IMR-90 (cell line): ENCODE data around the gene HRH1. TPM values are rescaled to one million over a fixed set of nuclear protein-coding genes. Genes with fewer than 3 reads are reported as not detected.

Source experiments
- ATAC-seq: fragments of 200-7000 bp; cut with Tn5 transposase; 2 replicates; pipeline ENCODE4 v1.9.1; 2020; ENCODE audit warnings: low read depth, mild to moderate bottlenecking, moderate library complexity
- BruUV-seq: library from RNA; stranded (reverse); fragments of 400-500 nt; replicated peaks from 2 replicates; lab custom pipeline; 2021; lab: Mats Ljungman, UMichigan
- CTCF ChIA-PET: fragments of 300-600 bp; formaldehyde crosslinking; extraction: SDS; loops from one replicate; lab custom pipeline; 2021; ENCODE audit warnings: antibody characterized with exemption; lab: Yijun Ruan, JAX
- POLR2A ChIA-PET: fragments of 300-600 bp; sonication (Branson Sonifier 250); formaldehyde crosslinking; loops from one replicate; lab custom pipeline; 2022; ENCODE audit warnings: antibody characterized with exemption; ENCODE audit not compliant: unreplicated experiment; lab: Charles Lee
- DNase-seq: peaks from one replicate; pipeline ENCODE4 v3.0.0; 2013
- H2AFZ ChIP-seq: replicated peaks from 2 replicates; pipeline ENCODE3; 2013; ENCODE audit warnings: low read length, mild to moderate bottlenecking; ENCODE audit not compliant: poor library complexity
- H2AK5ac ChIP-seq: 2 replicates; pipeline ENCODE4 v1.6.1; 2013; ENCODE audit warnings: low read depth, low read length, inconsistent platforms
- H2AK9ac ChIP-seq: replicated peaks from 2 replicates; pipeline ENCODE3; 2013; ENCODE audit warnings: mild to moderate bottlenecking, low read depth, low read length, moderate library complexity; ENCODE audit not compliant: poor library complexity
- H2BK120ac ChIP-seq: 2 replicates; pipeline ENCODE4 v1.6.1; 2013; ENCODE audit warnings: low read depth, low read length, inconsistent platforms
- H2BK15ac ChIP-seq: 3 replicates; pipeline ENCODE4 v1.6.1; 2013; ENCODE audit warnings: low read depth, low read length, inconsistent platforms
- H2BK20ac ChIP-seq: 2 replicates; pipeline ENCODE4 v1.6.1; 2013; ENCODE audit warnings: low read depth, mild to moderate bottlenecking, inconsistent platforms, low read length, moderate library complexity
- H2BK5ac ChIP-seq: 2 replicates; pipeline ENCODE4 v1.6.1; 2013; ENCODE audit warnings: mild to moderate bottlenecking, low read depth, low read length, inconsistent platforms; ENCODE audit not compliant: poor library complexity, severe bottlenecking
- H3K14ac ChIP-seq: replicated peaks from 2 replicates; pipeline ENCODE4 v1.6.1; 2013; ENCODE audit warnings: low read depth, low read length, inconsistent platforms
- H3K18ac ChIP-seq: 2 replicates; pipeline ENCODE4 v1.6.1; 2013; ENCODE audit warnings: low read depth, low read length, control low read depth
- H3K23ac ChIP-seq: 2 replicates; pipeline ENCODE4 v1.6.1; 2013; ENCODE audit warnings: low read depth, low read length, inconsistent platforms
- H3K27ac ChIP-seq: 2 replicates; pipeline ENCODE4 v1.5.1; 2013; ENCODE audit warnings: mild to moderate bottlenecking, control low read depth, low read length; ENCODE audit not compliant: insufficient read depth
- H3K27me3 ChIP-seq: 2 replicates; pipeline ENCODE4 v1.6.1; 2013; ENCODE audit warnings: low read length; ENCODE audit not compliant: control insufficient read depth, insufficient read depth
- H3K36me3 ChIP-seq: 2 replicates; pipeline ENCODE4 v1.6.1; 2013; ENCODE audit warnings: low read length, mixed read lengths; ENCODE audit not compliant: control insufficient read depth, insufficient read depth
- H3K4ac ChIP-seq: 2 replicates; pipeline ENCODE4 v1.6.1; 2013; ENCODE audit warnings: low read depth, low read length, inconsistent platforms
- H3K4me1 ChIP-seq: 2 replicates; pipeline ENCODE4 v1.6.1; 2013; ENCODE audit warnings: low read length, mixed read lengths; ENCODE audit not compliant: control insufficient read depth, insufficient read depth
- H3K4me2 ChIP-seq: 2 replicates; pipeline ENCODE4 v1.6.1; 2013; ENCODE audit warnings: low read depth, mild to moderate bottlenecking, control low read depth, low read length, moderate library complexity
- H3K4me3 ChIP-seq: 2 replicates; pipeline ENCODE4 v1.5.1; 2013; ENCODE audit warnings: low read depth, mild to moderate bottlenecking, control low read depth, low read length, moderate library complexity; ENCODE audit not compliant: insufficient read depth
- H3K56ac ChIP-seq: 2 replicates; pipeline ENCODE4 v1.6.1; 2013; ENCODE audit warnings: low read length, inconsistent platforms; ENCODE audit not compliant: insufficient read depth; ENCODE audit errors: extremely low read depth
- H3K79me1 ChIP-seq, 2 experiments: 2 replicates each; pipeline ENCODE4 v1.6.1; 2013; ENCODE audit warnings: low read length in 2 of 2, inconsistent platforms in 1 of 2, low read depth in 1 of 2
- H3K9ac ChIP-seq: 2 replicates; pipeline ENCODE4 v1.6.1; 2013; ENCODE audit warnings: low read depth, low read length, control low read depth
- H3K9me1 ChIP-seq: 2 replicates; pipeline ENCODE4 v1.6.1; 2013; ENCODE audit warnings: low read length, inconsistent platforms; ENCODE audit not compliant: insufficient read depth
- H3K9me3 ChIP-seq: 2 replicates; pipeline ENCODE4 v1.6.1; 2013; ENCODE audit warnings: low read length; ENCODE audit not compliant: control insufficient read depth, insufficient read depth
- H4K20me1 ChIP-seq: 2 replicates; pipeline ENCODE4 v1.6.1; 2013; ENCODE audit warnings: low read length, inconsistent platforms; ENCODE audit not compliant: insufficient read depth
- H4K5ac ChIP-seq: 2 replicates; pipeline ENCODE4 v1.6.1; 2013; ENCODE audit warnings: mild to moderate bottlenecking, low read depth, low read length, control low read depth
- H4K8ac ChIP-seq, 2 experiments: 2 replicates each; pipeline ENCODE4 v1.6.1; 2013; ENCODE audit warnings: low read depth in 2 of 2, low read length in 2 of 2, control low read depth in 1 of 2, inconsistent platforms in 1 of 2
- H4K91ac ChIP-seq: 2 replicates; pipeline ENCODE4 v1.6.1; 2013; ENCODE audit warnings: low read depth, low read length, inconsistent platforms; ENCODE audit not compliant: insufficient read depth
- BHLHE40 ChIP-seq: fragments of 150-350 bp; IDR thresholded peaks from 2 replicates; pipeline ENCODE4 v1.6.1; 2016; ENCODE audit warnings: mild to moderate bottlenecking, low read depth, low read length
- CEBPB ChIP-seq: IDR thresholded peaks from 2 replicates; pipeline ENCODE4 v1.6.1; 2012; ENCODE audit warnings: low read depth, low read length, improper control_type of control experiment
- CHD1 ChIP-seq: IDR thresholded peaks from 2 replicates; pipeline ENCODE4 v1.6.1; 2012; ENCODE audit warnings: low read depth, low read length, improper control_type of control experiment
- FOS ChIP-seq: fragments of 150-350 bp; IDR thresholded peaks from 2 replicates; pipeline ENCODE4 v1.6.1; 2016; ENCODE audit warnings: low read depth, low read length
- MAFK ChIP-seq: IDR thresholded peaks from 2 replicates; pipeline ENCODE4 v1.6.1; 2012; ENCODE audit warnings: low read depth, low read length, improper control_type of control experiment
- MAZ ChIP-seq: IDR thresholded peaks from 2 replicates; pipeline ENCODE4 v1.6.1; 2012; ENCODE audit warnings: low read depth, mild to moderate bottlenecking, low read length, improper control_type of control experiment, moderate library complexity, borderline replicate concordance
- MXI1 ChIP-seq: IDR thresholded peaks from 2 replicates; pipeline ENCODE4 v1.6.1; 2012; ENCODE audit warnings: low read depth, mild to moderate bottlenecking, low read length, moderate library complexity, borderline replicate concordance
- NFE2L2 ChIP-seq: fragments of 150-350 bp; IDR thresholded peaks from 2 replicates; pipeline ENCODE4 v1.6.1; 2016; ENCODE audit warnings: low read depth, mild to moderate bottlenecking, low read length
- POLR2A ChIP-seq: IDR thresholded peaks from 2 replicates; pipeline ENCODE4 v1.6.1; 2012; ENCODE audit warnings: mild to moderate bottlenecking, low read depth, low read length
- RAD21 ChIP-seq: IDR thresholded peaks from 2 replicates; pipeline ENCODE4 v1.6.1; 2012; ENCODE audit warnings: low read length, improper control_type of control experiment
- RCOR1 ChIP-seq: IDR thresholded peaks from 2 replicates; pipeline ENCODE4 v1.6.1; 2012; ENCODE audit warnings: mild to moderate bottlenecking, low read length, improper control_type of control experiment; ENCODE audit not compliant: insufficient replicate concordance
- RFX5 ChIP-seq: IDR thresholded peaks from 2 replicates; pipeline ENCODE4 v1.8.0; 2012; ENCODE audit warnings: low read depth, mild to moderate bottlenecking, low read length, moderate library complexity
- SMC3 ChIP-seq: fragments of 150-350 bp; IDR thresholded peaks from 2 replicates; pipeline ENCODE4 v1.6.1; 2016; ENCODE audit warnings: low read depth, mild to moderate bottlenecking, antibody characterized with exemption, low read length, moderate library complexity
- WGBS, 2 experiments: methylation state at CpG; one replicate each; pipeline versions ENCODE4 v1.1.5 to v1.1.7; 2013; ENCODE audit warnings: missing lambda C conversion rate in 2 of 2; ENCODE audit not compliant: insufficient read length in 1 of 2; ENCODE audit errors: extremely low coverage in 2 of 2; 5-methylcytosine and 5-hydroxymethylcytosine counted together
- dilution Hi-C: fragments of 300-500 bp; cut with HindIII; formaldehyde crosslinking; loops from one replicate; pipeline ENCODE4 v1.14.3; 2018; ENCODE audit warnings: low sequenced_read_pairs; ENCODE audit not compliant: unreplicated experiment
- in situ Hi-C: fragments of 300-500 bp; cut with MboI; formaldehyde crosslinking; loops from 3 replicates; pipeline ENCODE4 v1.14.3; 2019; ENCODE audit warnings: low sequenced_read_pairs, inconsistent platforms, mixed read lengths
- intact Hi-C: fragments of 100-400 bp; cut with micrococcal nuclease; formaldehyde crosslinking; loops from 2 replicates; pipeline ENCODE4 v1.10.0; 2022
- polyA plus RNA-seq, 3 experiments: library from polyadenylated mRNA; depleted of rRNA; stranded (reverse); fragments of >200 nt; gene quantifications; 2 replicates each; pipeline ENCODE4 v1.2.3, GENCODE V29; 2012; ENCODE audit warnings: low replicate concordance in 1 of 3
- total RNA-seq: library from RNA; depleted of rRNA; stranded (reverse); fragments of >200 nt; gene quantifications from 2 replicates; pipeline ENCODE4 v1.2.3, GENCODE V29; 2012
- TF ChIP-seq, protein P1 (sequence below): conservative IDR thresholded peaks from 2 replicates; pipeline ENCODE4 v1.5.1; 2012; ENCODE audit warnings: mild to moderate bottlenecking, low read depth, low read length, improper control_type of control experiment
- TF ChIP-seq, protein P2 (sequence below): fragments of 150-350 bp; IDR thresholded peaks from 2 replicates; pipeline ENCODE4 v1.6.1; 2016; ENCODE audit warnings: low read depth, mild to moderate bottlenecking, low read length, moderate library complexity, borderline replicate concordance
- TF ChIP-seq, protein P3 (sequence below): fragments of 150-350 bp; IDR thresholded peaks from 2 replicates; pipeline ENCODE4 v1.6.1; 2017; ENCODE audit warnings: mild to moderate bottlenecking, antibody characterized with exemption, low read length, low read depth

Gene HRH1
- total and polyA plus RNA-seq, 2 of the 4 experiments (the other 2 are of a cell fraction) = 7.6 to 16.1 TPM

DNA sequence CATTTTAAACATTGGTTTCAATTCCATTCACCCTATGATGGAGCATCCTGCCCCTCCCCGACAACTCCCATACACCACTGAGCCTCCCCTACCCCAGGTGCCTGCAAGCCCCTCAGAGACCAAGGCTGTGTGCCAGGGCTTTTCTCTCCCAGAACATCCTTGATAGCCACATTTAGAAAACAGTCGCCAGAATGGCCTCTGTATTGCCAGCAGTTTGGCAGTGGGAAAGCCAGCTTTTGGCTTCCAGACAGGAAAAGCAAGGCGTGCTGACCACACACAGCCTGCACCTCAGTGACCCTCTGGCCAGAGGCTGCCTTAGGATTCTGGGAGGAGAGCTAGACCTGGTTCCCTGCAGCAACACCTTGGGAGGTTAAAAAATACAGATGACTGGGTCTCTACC lies 18.2 kb upstream of the HRH1 start:
- Histone ChIP-seq H2BK20ac (peak overlapping the region; percentile 98), H2BK5ac (peak overlapping the region; percentile 88), H2AFZ (peak overlapping the region; percentile 88), H2BK120ac (peak overlapping the region; percentile 99), H3K23ac (peak overlapping the region; percentile 95), H3K27ac (peak overlapping the region; percentile 79), H3K14ac (peak overlapping the region; percentile 81), H3K27me3 (no peaks in the 10 kb centered on the region), H3K9ac (peak overlapping the region; percentile 31), H3K9me3 (no peaks in the 10 kb centered on the region), H2BK15ac (peak overlapping the region; percentile 85), H3K4me3 (no peak overlapping the region), H4K20me1 (peaks cover 3% of the 10 kb centered on the region; the same call in 1 of the 2 replicates), H4K5ac (peak overlapping the region; percentile 97), H3K79me1 (no peaks in the 10 kb centered on the region), H2AK5ac (peak overlapping the region; percentile 96), H2AK9ac (peak overlapping the region; percentile 65), H3K56ac (peak overlapping the region; percentile 85), H3K18ac (peak overlapping the region; percentile 95), H4K91ac (peak overlapping the region; percentile 95), H3K9me1 (peaks cover 10% of the 10 kb centered on the region), H3K36me3 (no peaks in the 10 kb centered on the region), H3K4me1 (peaks cover 8% of the 10 kb centered on the region), H3K4me2 (peak overlapping the region; percentile 13; the same call in 1 of the 2 replicates), H3K4ac (peak overlapping the region; percentile 99), H4K8ac (peak overlapping the region; percentile 84 to 95)
- BruUV-seq = no TSS peak
- dilution Hi-C loops = no loop called here
- DNase-seq (peak; percentile 61), ATAC-seq (no peak)
- in situ Hi-C loops = no loop called here
- intact Hi-C loops = loop anchor here (2.0 to 10.0 kb wide), 2 partner anchors 39 to 191 kb away; no protein-coding TSS in a partner anchor
- ChIA-PET CTCF (no interaction called here), POLR2A (interaction anchor here (0.6 kb wide), 1 partner anchor 19 kb away, joined by 3 read pairs; no protein-coding TSS in a partner anchor)
- 60% methylated on average over 1 of the region's 3 CpGs; no CpG with 5 or more reads in 1 of the 2 experiments for WGBS, 2 experiments
- no peak for TF ChIP-seq MAFK
- no peak for TF ChIP-seq RAD21
- no peak for TF ChIP-seq MXI1
- no peak for TF ChIP-seq BHLHE40
- no peak for TF ChIP-seq RCOR1
- TF ChIP-seq FOS = no peak
- TF ChIP-seq MAZ = no peak
- TF ChIP-seq NFE2L2 = no peak
- TF ChIP-seq, protein P1, sequence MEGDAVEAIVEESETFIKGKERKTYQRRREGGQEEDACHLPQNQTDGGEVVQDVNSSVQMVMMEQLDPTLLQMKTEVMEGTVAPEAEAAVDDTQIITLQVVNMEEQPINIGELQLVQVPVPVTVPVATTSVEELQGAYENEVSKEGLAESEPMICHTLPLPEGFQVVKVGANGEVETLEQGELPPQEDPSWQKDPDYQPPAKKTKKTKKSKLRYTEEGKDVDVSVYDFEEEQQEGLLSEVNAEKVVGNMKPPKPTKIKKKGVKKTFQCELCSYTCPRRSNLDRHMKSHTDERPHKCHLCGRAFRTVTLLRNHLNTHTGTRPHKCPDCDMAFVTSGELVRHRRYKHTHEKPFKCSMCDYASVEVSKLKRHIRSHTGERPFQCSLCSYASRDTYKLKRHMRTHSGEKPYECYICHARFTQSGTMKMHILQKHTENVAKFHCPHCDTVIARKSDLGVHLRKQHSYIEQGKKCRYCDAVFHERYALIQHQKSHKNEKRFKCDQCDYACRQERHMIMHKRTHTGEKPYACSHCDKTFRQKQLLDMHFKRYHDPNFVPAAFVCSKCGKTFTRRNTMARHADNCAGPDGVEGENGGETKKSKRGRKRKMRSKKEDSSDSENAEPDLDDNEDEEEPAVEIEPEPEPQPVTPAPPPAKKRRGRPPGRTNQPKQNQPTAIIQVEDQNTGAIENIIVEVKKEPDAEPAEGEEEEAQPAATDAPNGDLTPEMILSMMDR = no peak
- TF ChIP-seq, protein P2, sequence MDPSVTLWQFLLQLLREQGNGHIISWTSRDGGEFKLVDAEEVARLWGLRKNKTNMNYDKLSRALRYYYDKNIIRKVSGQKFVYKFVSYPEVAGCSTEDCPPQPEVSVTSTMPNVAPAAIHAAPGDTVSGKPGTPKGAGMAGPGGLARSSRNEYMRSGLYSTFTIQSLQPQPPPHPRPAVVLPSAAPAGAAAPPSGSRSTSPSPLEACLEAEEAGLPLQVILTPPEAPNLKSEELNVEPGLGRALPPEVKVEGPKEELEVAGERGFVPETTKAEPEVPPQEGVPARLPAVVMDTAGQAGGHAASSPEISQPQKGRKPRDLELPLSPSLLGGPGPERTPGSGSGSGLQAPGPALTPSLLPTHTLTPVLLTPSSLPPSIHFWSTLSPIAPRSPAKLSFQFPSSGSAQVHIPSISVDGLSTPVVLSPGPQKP = no peak
- TF ChIP-seq CEBPB = no peak
- TF ChIP-seq SMC3 = no peak
- no peak for TF ChIP-seq POLR2A
- no peak for TF ChIP-seq CHD1
- no peak for TF ChIP-seq RFX5
- TF ChIP-seq, protein P3, sequence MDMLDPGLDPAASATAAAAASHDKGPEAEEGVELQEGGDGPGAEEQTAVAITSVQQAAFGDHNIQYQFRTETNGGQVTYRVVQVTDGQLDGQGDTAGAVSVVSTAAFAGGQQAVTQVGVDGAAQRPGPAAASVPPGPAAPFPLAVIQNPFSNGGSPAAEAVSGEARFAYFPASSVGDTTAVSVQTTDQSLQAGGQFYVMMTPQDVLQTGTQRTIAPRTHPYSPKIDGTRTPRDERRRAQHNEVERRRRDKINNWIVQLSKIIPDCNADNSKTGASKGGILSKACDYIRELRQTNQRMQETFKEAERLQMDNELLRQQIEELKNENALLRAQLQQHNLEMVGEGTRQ = no peak
